SU-DHL-6 (cell line): ENCODE results near the gene OXCT2.
A peak's percentile ranks its signal among the peaks of the same experiment; 100 is the strongest.

Experiments
- H2AFZ ChIP-seq: fragments of 200-600 bp; sonication (generic); 2 replicates; pipeline ENCODE4 v1.6.1; 2014; ENCODE audit warnings: low read depth, mild to moderate bottlenecking, moderate library complexity, mixed read lengths, antibody characterized with exemption, low read length; ENCODE audit not compliant: severe bottlenecking
- H3F3A ChIP-seq: fragments of 200-600 bp; shearing (Covaris generic); 2 replicates; pipeline ENCODE4 v1.6.0; 2016; ENCODE audit warnings: antibody characterized with exemption, mild to moderate bottlenecking; ENCODE audit not compliant: insufficient read depth
- H3K27ac ChIP-seq: fragments of 200-600 bp; sonication (generic); 2 replicates; pipeline ENCODE4 v1.5.1; 2016; ENCODE audit warnings: low read depth, mild to moderate bottlenecking, low read length, moderate library complexity, mixed read lengths
- H3K27me3 ChIP-seq: fragments of 200-600 bp; sonication (generic), shearing (Covaris generic); 2 replicates; pipeline ENCODE4 v1.6.0; 2014; ENCODE audit warnings: mild to moderate bottlenecking, low read length
- H3K36me3 ChIP-seq: fragments of 200-600 bp; sonication (generic); 2 replicates; pipeline ENCODE4 v1.6.1; 2014; ENCODE audit warnings: mild to moderate bottlenecking, low read length, mixed read lengths
- H3K4me2 ChIP-seq: fragments of 300-600, 200-600 bp; shearing (Covaris generic), sonication (generic); 2 replicates; pipeline ENCODE4 v1.6.0; 2014; ENCODE audit warnings: low read length, low read depth, mild to moderate bottlenecking; ENCODE audit not compliant: poor library complexity, severe bottlenecking
- H3K4me3 ChIP-seq: fragments of 200-600 bp; sonication (generic); 2 replicates; pipeline ENCODE4 v1.5.1; 2014; ENCODE audit warnings: antibody characterized with exemption, low read length, mild to moderate bottlenecking, mixed read lengths; ENCODE audit not compliant: insufficient read depth, poor library complexity, severe bottlenecking
- H3K79me2 ChIP-seq: fragments of 200-600 bp; sonication (generic); 2 replicates; pipeline ENCODE4 v1.6.1; 2014; ENCODE audit warnings: mild to moderate bottlenecking, low read length, moderate library complexity; ENCODE audit not compliant: insufficient read depth
- H3K9ac ChIP-seq: fragments of 200-600 bp; sonication (generic); 2 replicates; pipeline ENCODE4 v1.7.0; 2014; ENCODE audit warnings: mild to moderate bottlenecking, low read length
- H3K9me2 ChIP-seq: fragments of 200-600 bp; sonication (generic); replicated peaks from 2 replicates; pipeline ENCODE4 v1.6.1; 2014; ENCODE audit warnings: low read length; ENCODE audit not compliant: insufficient read depth
- H3K9me3 ChIP-seq: fragments of 200-600 bp; sonication (generic); 2 replicates; pipeline ENCODE4 v1.6.1; 2014; ENCODE audit warnings: low read length, mixed read lengths; ENCODE audit not compliant: insufficient read depth
- H4K20me1 ChIP-seq: fragments of 200-600 bp; sonication (generic); 2 replicates; pipeline ENCODE4 v1.6.1; 2014; ENCODE audit warnings: low read depth, mild to moderate bottlenecking, antibody characterized with exemption, low read length, moderate library complexity, mixed read lengths
- EZH2phosphoT487 ChIP-seq: fragments of 200-600 bp; sonication (generic), shearing (Covaris generic); conservative IDR thresholded peaks from 2 replicates; pipeline ENCODE4 v1.6.1; 2018; ENCODE audit warnings: mild to moderate bottlenecking, antibody characterized with exemption, low read length, moderate library complexity, mixed read lengths
- TF ChIP-seq, protein P1 (sequence below): fragments of 200-600 bp; sonication (generic); IDR thresholded peaks from one replicate; pipeline ENCODE4 v1.5.1; 2017; ENCODE audit warnings: antibody characterized with exemption, mild to moderate bottlenecking, low read length, moderate library complexity; ENCODE audit not compliant: insufficient read depth, poor library complexity, severe bottlenecking

OXCT2 gene

DNA sequence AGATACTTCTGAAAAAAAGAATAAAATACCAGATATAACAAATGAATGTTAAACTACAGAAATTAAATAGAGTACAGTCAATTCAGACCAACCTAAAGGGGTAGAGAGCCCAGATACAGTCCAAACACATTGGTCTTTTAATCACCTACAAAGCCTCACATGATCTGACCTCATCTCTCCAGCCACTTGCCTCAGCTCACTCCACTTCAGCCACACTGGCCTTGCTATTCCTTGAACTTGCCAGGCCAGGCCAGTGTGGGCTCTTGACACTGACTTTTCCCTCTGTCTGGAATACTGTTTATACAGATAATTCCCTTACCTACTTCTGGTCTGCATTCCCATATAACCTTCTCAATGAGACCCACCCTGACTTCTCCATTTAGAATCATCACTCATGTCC, 49.5 kb downstream of the OXCT2 start:
- no peak overlapping the region for H3K9ac ChIP-seq
- no peak overlapping the region for H2AFZ ChIP-seq
- no peaks in the 10 kb centered on the region for H3K27me3 ChIP-seq
- no peak overlapping the region for H3K27ac ChIP-seq
- TF ChIP-seq, protein P1, sequence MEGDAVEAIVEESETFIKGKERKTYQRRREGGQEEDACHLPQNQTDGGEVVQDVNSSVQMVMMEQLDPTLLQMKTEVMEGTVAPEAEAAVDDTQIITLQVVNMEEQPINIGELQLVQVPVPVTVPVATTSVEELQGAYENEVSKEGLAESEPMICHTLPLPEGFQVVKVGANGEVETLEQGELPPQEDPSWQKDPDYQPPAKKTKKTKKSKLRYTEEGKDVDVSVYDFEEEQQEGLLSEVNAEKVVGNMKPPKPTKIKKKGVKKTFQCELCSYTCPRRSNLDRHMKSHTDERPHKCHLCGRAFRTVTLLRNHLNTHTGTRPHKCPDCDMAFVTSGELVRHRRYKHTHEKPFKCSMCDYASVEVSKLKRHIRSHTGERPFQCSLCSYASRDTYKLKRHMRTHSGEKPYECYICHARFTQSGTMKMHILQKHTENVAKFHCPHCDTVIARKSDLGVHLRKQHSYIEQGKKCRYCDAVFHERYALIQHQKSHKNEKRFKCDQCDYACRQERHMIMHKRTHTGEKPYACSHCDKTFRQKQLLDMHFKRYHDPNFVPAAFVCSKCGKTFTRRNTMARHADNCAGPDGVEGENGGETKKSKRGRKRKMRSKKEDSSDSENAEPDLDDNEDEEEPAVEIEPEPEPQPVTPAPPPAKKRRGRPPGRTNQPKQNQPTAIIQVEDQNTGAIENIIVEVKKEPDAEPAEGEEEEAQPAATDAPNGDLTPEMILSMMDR, result no peak
- no peak for TF ChIP-seq EZH2phosphoT487
- no peak overlapping the region for H3K4me2 ChIP-seq
- no peaks in the 10 kb centered on the region for H3F3A ChIP-seq
- no peaks in the 10 kb centered on the region for H3K79me2 ChIP-seq
- no peaks in the 10 kb centered on the region for H4K20me1 ChIP-seq
- H3K4me3 ChIP-seq, result no peak overlapping the region
- no peaks in the 10 kb centered on the region for H3K9me2 ChIP-seq
- no peaks in the 10 kb centered on the region for H3K9me3 ChIP-seq
- H3K36me3 ChIP-seq, result no peaks in the 10 kb centered on the region

DNA sequence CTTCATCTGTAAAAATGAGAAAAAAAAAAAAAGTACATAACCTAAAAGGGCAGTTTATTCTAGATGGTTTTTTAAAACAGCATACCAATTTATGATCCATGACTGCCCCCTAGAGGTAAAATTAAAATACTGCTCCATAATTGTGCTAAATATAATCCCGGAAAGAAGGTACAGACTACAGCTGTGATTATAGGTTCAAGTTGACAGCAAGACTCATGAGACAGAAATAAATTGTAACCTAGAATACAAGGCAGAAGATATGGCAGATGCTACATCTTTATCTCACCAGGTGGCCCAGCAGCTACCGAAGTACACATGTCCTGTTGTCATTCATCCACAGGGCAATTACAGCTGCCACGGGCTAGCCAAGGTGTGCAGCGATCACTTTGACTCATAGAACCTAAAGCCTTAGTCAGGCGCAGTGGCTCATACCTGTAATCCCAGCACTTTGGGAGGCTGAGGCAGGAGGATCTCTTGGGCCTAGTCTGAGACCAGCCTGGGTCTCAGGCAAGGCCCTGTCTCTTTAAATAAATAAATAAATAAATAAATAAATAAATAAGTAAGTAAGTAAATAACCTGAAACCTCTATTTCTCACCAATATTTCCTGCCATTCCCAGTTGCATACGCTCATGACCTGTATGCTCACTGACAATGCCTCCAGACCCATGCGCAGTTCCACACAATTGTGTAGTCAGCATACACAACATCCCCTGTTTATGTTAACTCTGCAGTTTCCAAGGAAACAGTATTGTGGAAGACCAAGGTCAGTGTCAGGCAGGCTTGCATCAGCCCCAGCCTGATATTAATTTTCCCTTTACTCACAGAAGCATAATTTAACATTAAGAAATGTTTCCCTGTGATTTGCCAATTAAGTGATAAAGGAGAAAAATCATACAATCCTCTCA, 50.8 kb downstream of the OXCT2 start:
- Histone ChIP-seq H3K9me2 (no peaks in the 10 kb centered on the region), H3K4me2 (no peak overlapping the region), H3K4me3 (no peak overlapping the region), H3K9ac (no peak overlapping the region), H4K20me1 (no peaks in the 10 kb centered on the region), H3F3A (no peaks in the 10 kb centered on the region), H3K36me3 (no peaks in the 10 kb centered on the region), H3K79me2 (no peaks in the 10 kb centered on the region), H3K27me3 (no peaks in the 10 kb centered on the region), H3K9me3 (no peaks in the 10 kb centered on the region), H3K27ac (no peak overlapping the region), H2AFZ (peak overlapping the region; percentile 31)
- TF ChIP-seq, protein P1, result peak; percentile 68
- TF ChIP-seq EZH2phosphoT487, result no peak
